K562 (cell line): ENCODE results near the gene MAD1L1. TPM values are rescaled to one million over a fixed set of nuclear protein-coding genes. Genes with fewer than 3 reads are reported as not detected.

Source experiments
- CEBPZ ChIP-seq: fragments of 150-350 bp; IDR thresholded peaks from 2 replicates; pipeline ENCODE4 v1.6.1; 2014; ENCODE audit warnings: low read depth, mild to moderate bottlenecking, low read length, borderline replicate concordance
- CUX1 ChIP-seq: fragments of 200-800 bp; sonication (Bioruptor generic); IDR thresholded peaks from 2 replicates; pipeline ENCODE4 v1.6.1; 2016; ENCODE audit warnings: missing genetic modification characterization, missing compliant biosample characterization
- KAT8 ChIP-seq: fragments of 450-650 bp; IDR thresholded peaks from 2 replicates; pipeline ENCODE4 v1.6.1; 2016; ENCODE audit warnings: low read depth, mild to moderate bottlenecking
- REST ChIP-seq, 2 experiments: fragments of 450-650 bp; formaldehyde crosslinking in 1 of 2; IDR thresholded peaks; 2 replicates each; pipeline versions ENCODE4 v1.4.0 to v1.6.1; 2014 to 2020; ENCODE audit warnings: mild to moderate bottlenecking in 2 of 2, borderline replicate concordance in 1 of 2, low read depth in 1 of 2
- SIRT6 ChIP-seq: IDR thresholded peaks from one replicate; pipeline ENCODE4 v1.6.1; 2012; ENCODE audit warnings: low read depth, mild to moderate bottlenecking, control low read depth, inconsistent platforms, low read length, moderate library complexity
- SMAD2 ChIP-seq: fragments of 150-350 bp; IDR thresholded peaks from 2 replicates; pipeline ENCODE4 v1.6.1; 2014; ENCODE audit warnings: low read depth, mild to moderate bottlenecking, low read length
- TAF15 ChIP-seq: fragments of 200-400 bp; formaldehyde crosslinking; IDR thresholded peaks from 2 replicates; pipeline ENCODE4 v1.6.1; 2017; ENCODE audit warnings: mild to moderate bottlenecking, low read depth, low read length, moderate library complexity
- ZNF785 ChIP-seq: fragments of 250-450 bp; sonication (Bioruptor Pico); IDR thresholded peaks from 2 replicates; pipeline ENCODE4 v1.4.0; 2020; ENCODE audit warnings: mild to moderate bottlenecking
- polyA plus RNA-seq, 8 experiments: library from polyadenylated mRNA; depleted of rRNA in 4 of 8; stranded (reverse) in 5 of 8; unstranded in 3 of 8; fragments of >200 nt; fragmentation: Nextera tagmentation in 2 of 8; fragmentation: Illumina TruSeq in 1 of 8; extraction: Ambion mirVana in 2 of 8; extraction: Trizol in 1 of 8; gene quantifications; 2 replicates each; pipeline versions ENCODE4 v1.2.1 to v1.2.3, GENCODE V29; 2011 to 2014; ENCODE audit warnings: inconsistent platforms in 1 of 8, missing spikeins in 1 of 8
- total RNA-seq, 7 experiments: library from RNA; depleted of rRNA in 6 of 7; stranded (reverse); fragments of >200 nt in 6 of 7; fragmentation: Illumina TruSeq in 2 of 7; extraction: Trizol in 2 of 7; gene quantifications; 2 replicates each; pipeline versions ENCODE4 v1.2.1 to v1.2.3, GENCODE V29; 2011 to 2021; ENCODE audit warnings: low replicate concordance in 1 of 7

The MAD1L1 gene
- total and polyA plus RNA-seq, 9 of the 15 experiments (the other 6 are each of a cell fraction or from before 2014, with no cell fraction given), result 1.7 to 89.7 (median 18.0) TPM

- TF ChIP-seq REST (IDR thresholded peaks at IDR 0.05; ENCODE audit: borderline replicate concordance), result no peak
- peak; percentile 62; the same call in 1 of the 2 replicates for TF ChIP-seq REST (CRISPR knock-in tag; IDR thresholded peaks at IDR 0.05; ENCODE audit: low read depth)
- no peak for TF ChIP-seq CEBPZ
- TF ChIP-seq CUX1 (CRISPR knock-in tag), result no peak
- TF ChIP-seq TAF15, result no peak
- no peak for TF ChIP-seq SIRT6
- TF ChIP-seq ZNF785 (CRISPR knock-in tag), result no peak
- TF ChIP-seq SMAD2, result no peak
- no peak for TF ChIP-seq KAT8
Measured at GRCh38 chr7:2241580-2242540, 9.1 kb upstream of the MAD1L1 start, which contains the start of the genes MRM2 and NUDT1 (continued).
